Heart left ventricle (tissue), 13 donors: ENCODE measurements around the gene VASN.

ENCODE experiments used
- CTCF ChIP-seq, 12 donors: fragments of 200-600 bp; sonication (generic) in 4 of 12; IDR thresholded peaks; one replicate each; pipeline versions ENCODE4 v1.5.0 to v1.8.0; 2018 to 2022; ENCODE audit warnings: antibody characterized with exemption in 12 of 12, mild to moderate bottlenecking in 5 of 12
- POLR2A ChIP-seq, 2 donors: fragments of 450-650 bp; IDR thresholded peaks; one replicate each; pipeline ENCODE4 v1.6.1; 2017; ENCODE audit warnings: antibody characterized with exemption in 2 of 2, mild to moderate bottlenecking in 2 of 2, moderate library complexity in 2 of 2
- donor health status: ischemic (EF 13 %, LVEDD 7.1; RV severe dilation, severe dysfunction).
- donor health status: DM: no; HTN: yes; CAD: no.
- donor health status: DM: no; HTN: no; CAD: no.
- donor health status: ischemic (EF 25% LVEDD 6.9; RV normal size, moderate dysfunction).
- donor health status: ischemic (EF 25% LVEDD 5.7; RV mildly dilated, moderate dysfunction).
- donor health status: ischemic (EF 35%, LVEDD 5.7; RV mildly dilated, moderate dysfunction).
- donor health status: nonischemic (EF 11% LVEDD 7.7; RV severe dilation, severe dysfunction).
- donor health status: DM: yes; HTN: yes; CAD: no.
- donor health status: PGD.
- donor health status: ischemic (EF 29% LVEDD 5.4; RV normal size, mild dysfunction).
- donor health status: nonischemic (EF 23%, LVEDD 6.1; RV moderate dilation, normal function).

GRCh38 chr16:4402439-4403132, 30.9 kb downstream of the VASN start:
- TF ChIP-seq CTCF (IDR thresholded peaks at IDR 0.05), result peak; percentile 82 to 94 (median 90)
- TF ChIP-seq POLR2A (IDR thresholded peaks at IDR 0.05), result no peak
